ENCODE data around the gene MYL6. TPM values are rescaled to one million over a fixed set of nuclear protein-coding genes. Genes with fewer than 3 reads are reported as not detected.
A peak's percentile ranks its signal among the peaks of the same experiment; 100 is the strongest.

Gene MYL6
- total and polyA plus RNA-seq, 9 of the 15 experiments (the other 6 are each of a cell fraction or from before 2014, with no cell fraction given) = 557 to 1,664 (median 958) TPM

GRCh38 chr12:56157201-56158028, 744 bp upstream of the MYL6 start (continued):
- no peak for TF ChIP-seq CBX2 (IDR thresholded peaks at IDR 0.05; ENCODE audit: insufficient read depth, low read length, poor library complexity, severe bottlenecking)
- TF ChIP-seq ZNF830 (CRISPR knock-in tag; IDR thresholded peaks at IDR 0.05) = no peak
- no peak for TF ChIP-seq RB1 (IDR thresholded peaks at IDR 0.05; ENCODE audit: low read depth)
- TF ChIP-seq ZFP91 (CRISPR knock-in tag; IDR thresholded peaks at IDR 0.05) = no peak
- TF ChIP-seq RBM14 (IDR thresholded peaks at IDR 0.05; ENCODE audit: borderline replicate concordance, insufficient read depth, low read depth, low read length) = no peak
- no peak for TF ChIP-seq RBM15 (IDR thresholded peaks at IDR 0.05; ENCODE audit: insufficient read depth, low read length)
- no peak for TF ChIP-seq CBX1 (IDR thresholded peaks at IDR 0.05; ENCODE audit: low read depth)
- no peak for TF ChIP-seq CCNT2 (IDR thresholded peaks at IDR 0.05; ENCODE audit: borderline replicate concordance, extremely low read depth, insufficient read length, low read depth, low read length)
- no peak for TF ChIP-seq DDX20 (tag; IDR thresholded peaks at IDR 0.05; ENCODE audit: low read depth)
- peak; percentile 20; the same call in 1 of the 2 replicates for TF ChIP-seq PHF8 (IDR thresholded peaks at IDR 0.05; ENCODE audit: borderline replicate concordance, low read length)
- TF ChIP-seq, protein P1, sequence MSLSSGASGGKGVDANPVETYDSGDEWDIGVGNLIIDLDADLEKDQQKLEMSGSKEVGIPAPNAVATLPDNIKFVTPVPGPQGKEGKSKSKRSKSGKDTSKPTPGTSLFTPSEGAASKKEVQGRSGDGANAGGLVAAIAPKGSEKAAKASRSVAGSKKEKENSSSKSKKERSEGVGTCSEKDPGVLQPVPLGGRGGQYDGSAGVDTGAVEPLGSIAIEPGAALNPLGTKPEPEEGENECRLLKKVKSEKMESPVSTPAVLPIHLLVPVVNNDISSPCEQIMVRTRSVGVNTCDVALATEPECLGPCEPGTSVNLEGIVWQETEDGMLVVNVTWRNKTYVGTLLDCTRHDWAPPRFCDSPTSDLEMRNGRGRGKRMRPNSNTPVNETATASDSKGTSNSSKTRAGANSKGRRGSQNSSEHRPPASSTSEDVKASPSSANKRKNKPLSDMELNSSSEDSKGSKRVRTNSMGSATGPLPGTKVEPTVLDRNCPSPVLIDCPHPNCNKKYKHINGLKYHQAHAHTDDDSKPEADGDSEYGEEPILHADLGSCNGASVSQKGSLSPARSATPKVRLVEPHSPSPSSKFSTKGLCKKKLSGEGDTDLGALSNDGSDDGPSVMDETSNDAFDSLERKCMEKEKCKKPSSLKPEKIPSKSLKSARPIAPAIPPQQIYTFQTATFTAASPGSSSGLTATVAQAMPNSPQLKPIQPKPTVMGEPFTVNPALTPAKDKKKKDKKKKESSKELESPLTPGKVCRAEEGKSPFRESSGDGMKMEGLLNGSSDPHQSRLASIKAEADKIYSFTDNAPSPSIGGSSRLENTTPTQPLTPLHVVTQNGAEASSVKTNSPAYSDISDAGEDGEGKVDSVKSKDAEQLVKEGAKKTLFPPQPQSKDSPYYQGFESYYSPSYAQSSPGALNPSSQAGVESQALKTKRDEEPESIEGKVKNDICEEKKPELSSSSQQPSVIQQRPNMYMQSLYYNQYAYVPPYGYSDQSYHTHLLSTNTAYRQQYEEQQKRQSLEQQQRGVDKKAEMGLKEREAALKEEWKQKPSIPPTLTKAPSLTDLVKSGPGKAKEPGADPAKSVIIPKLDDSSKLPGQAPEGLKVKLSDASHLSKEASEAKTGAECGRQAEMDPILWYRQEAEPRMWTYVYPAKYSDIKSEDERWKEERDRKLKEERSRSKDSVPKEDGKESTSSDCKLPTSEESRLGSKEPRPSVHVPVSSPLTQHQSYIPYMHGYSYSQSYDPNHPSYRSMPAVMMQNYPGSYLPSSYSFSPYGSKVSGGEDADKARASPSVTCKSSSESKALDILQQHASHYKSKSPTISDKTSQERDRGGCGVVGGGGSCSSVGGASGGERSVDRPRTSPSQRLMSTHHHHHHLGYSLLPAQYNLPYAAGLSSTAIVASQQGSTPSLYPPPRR (CRISPR knock-in tag; IDR thresholded peaks at IDR 0.05; ENCODE audit: borderline replicate concordance) = no peak
- TF ChIP-seq MBD2 (IDR thresholded peaks at IDR 0.05; ENCODE audit: borderline replicate concordance, low read depth) = no peak
- no peak for TF ChIP-seq ZNF436 (CRISPR knock-in tag; IDR thresholded peaks at IDR 0.05)
- TF ChIP-seq ZBTB17 (CRISPR knock-in tag; IDR thresholded peaks at IDR 0.05) = no peak
- TF ChIP-seq ZNF398 (CRISPR knock-in tag; IDR thresholded peaks at IDR 0.05) = no peak
- no peak for TF ChIP-seq SP1 (CRISPR knock-in tag; IDR thresholded peaks at IDR 0.05)
- no peak for TF ChIP-seq ZNF253 (CRISPR knock-in tag; conservative IDR thresholded peaks at IDR 0.05)
- no peak for TF ChIP-seq ZNF232 (CRISPR knock-in tag; IDR thresholded peaks at IDR 0.05)
- TF ChIP-seq CREM (IDR thresholded peaks at IDR 0.05; ENCODE audit: low read depth) = no peak

Data from K562 (cell line).